AG09309 (cell line): ENCODE measurements around the gene GON4L.

Experiments used
- DNase-seq: peaks from one replicate; pipeline ENCODE4 v3.0.0-alpha.2; 2010; ENCODE audit warnings: low read depth
- H3K4me3 ChIP-seq: 2 replicates; pipeline ENCODE4 v1.5.1; 2011; ENCODE audit warnings: mild to moderate bottlenecking, low read depth, low read length, moderate library complexity; ENCODE audit not compliant: control insufficient read depth
- CTCF ChIP-seq: IDR thresholded peaks from 2 replicates; pipeline ENCODE4 v1.5.1; 2011; ENCODE audit warnings: mild to moderate bottlenecking, low read depth, low read length, inconsistent platforms; ENCODE audit not compliant: insufficient read depth, control insufficient read depth; ENCODE audit errors: missing control alignments

GON4L gene

GRCh38 chr1:155873860-155874259 is 16.8 kb upstream of the GON4L start:
- no peak overlapping the region for H3K4me3 ChIP-seq
- no peak for TF ChIP-seq CTCF
- peak; percentile 38 for DNase-seq

GRCh38 chr1:155872527-155872926 is 15.5 kb upstream of the GON4L start:
- no peak for TF ChIP-seq CTCF
- no peak overlapping the region for H3K4me3 ChIP-seq
- no peak for DNase-seq

GRCh38 chr1:155871390-155871789 is 14.4 kb upstream of the GON4L start:
- no peak for DNase-seq
- H3K4me3 ChIP-seq, result no peak overlapping the region
- no peak for TF ChIP-seq CTCF

GRCh38 chr1:155867766-155868165 is 10.8 kb upstream of the GON4L start:
- no peak overlapping the region for H3K4me3 ChIP-seq
- no peak for TF ChIP-seq CTCF
- DNase-seq, result no peak

- DNase-seq, result no peak
- H3K4me3 ChIP-seq, result no peak overlapping the region
- TF ChIP-seq CTCF, result no peak
Measured at GRCh38 chr1:155864393-155864792, 7.4 kb upstream of the GON4L start.

GRCh38 chr1:155861896-155862295 is 4.9 kb upstream of the GON4L start:
- no peak for DNase-seq
- H3K4me3 ChIP-seq, result no peak overlapping the region
- TF ChIP-seq CTCF, result no peak

- peak overlapping the region; percentile 55 for H3K4me3 ChIP-seq
- TF ChIP-seq CTCF, result no peak
- no peak for DNase-seq
Measured at GRCh38 chr1:155860970-155861510, 4.0 kb upstream of the GON4L start.
